NCI-H345 treated with DMSO at 0.1 percent for 48 hours (cell line): ENCODE results near the gene AMIGO2.

Source experiments
- DNase-seq: peaks from one replicate; lab custom pipeline; 2025; ENCODE audit not compliant: unreplicated experiment; lab: John Stamatoyannopoulos, UW

AMIGO2 gene

DNA sequence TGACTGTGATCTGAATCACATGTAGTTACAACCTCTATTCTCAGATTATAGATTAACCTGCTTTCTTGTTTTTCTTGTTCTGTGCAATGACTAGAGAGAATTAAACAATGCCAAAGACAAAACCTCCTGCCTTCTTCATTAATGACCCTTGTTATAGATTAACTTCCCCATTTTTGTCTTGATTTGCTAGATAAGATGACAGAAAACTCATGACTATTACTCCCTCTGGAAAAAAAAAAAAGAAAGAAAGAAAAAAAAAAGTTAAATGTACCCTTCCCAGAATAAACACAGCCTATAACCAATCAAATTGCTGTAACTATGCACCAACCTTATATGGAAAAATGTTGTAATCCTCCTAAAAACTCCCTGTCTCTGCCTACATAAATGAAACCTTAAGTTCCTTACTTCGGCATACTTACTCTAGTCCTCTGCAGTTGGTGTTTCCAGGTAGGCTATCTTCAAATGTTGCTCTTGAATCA is 41.5 kb downstream of the AMIGO2 start:
- DNase-seq, result no peak

DNA sequence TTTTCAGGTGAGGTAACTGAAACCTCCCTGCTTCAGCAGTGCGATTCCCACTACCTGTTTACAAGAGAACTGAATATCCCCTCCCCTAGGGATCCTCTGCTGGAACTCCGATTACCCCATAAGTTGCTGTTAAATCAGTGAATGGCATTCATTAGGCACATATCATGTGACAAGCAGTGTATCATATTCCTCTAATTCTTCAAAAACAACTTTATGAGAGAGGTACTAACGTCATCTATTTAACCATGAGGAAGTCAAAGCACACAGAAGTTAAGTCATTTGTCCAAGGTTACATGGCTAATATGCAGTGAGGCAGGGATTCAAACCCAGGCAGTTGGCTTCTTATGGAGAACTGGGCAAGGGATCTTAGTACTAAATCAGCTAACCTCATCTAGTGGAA is 44.3 kb downstream of the AMIGO2 start:
- DNase-seq, result no peak

DNA sequence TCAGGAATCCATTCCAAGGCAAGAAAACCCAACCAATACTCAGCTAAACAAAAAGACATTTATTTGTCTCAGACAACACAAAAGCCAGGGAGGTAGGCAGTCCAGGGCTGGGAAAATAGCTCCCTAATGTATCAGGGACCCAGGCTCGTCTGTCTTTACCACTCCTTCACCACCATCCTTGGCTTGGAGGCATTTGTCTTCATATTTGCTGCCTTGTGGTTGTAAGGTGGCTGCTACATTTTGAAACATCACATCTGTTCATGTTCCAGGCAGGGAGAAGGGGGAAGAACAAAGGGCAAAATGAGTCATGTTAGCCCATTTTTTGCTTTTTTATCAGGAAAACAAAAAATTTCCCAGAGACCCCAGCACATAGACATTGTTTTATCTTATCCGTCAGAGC is 45.1 kb downstream of the AMIGO2 start:
- no peak for DNase-seq

DNA sequence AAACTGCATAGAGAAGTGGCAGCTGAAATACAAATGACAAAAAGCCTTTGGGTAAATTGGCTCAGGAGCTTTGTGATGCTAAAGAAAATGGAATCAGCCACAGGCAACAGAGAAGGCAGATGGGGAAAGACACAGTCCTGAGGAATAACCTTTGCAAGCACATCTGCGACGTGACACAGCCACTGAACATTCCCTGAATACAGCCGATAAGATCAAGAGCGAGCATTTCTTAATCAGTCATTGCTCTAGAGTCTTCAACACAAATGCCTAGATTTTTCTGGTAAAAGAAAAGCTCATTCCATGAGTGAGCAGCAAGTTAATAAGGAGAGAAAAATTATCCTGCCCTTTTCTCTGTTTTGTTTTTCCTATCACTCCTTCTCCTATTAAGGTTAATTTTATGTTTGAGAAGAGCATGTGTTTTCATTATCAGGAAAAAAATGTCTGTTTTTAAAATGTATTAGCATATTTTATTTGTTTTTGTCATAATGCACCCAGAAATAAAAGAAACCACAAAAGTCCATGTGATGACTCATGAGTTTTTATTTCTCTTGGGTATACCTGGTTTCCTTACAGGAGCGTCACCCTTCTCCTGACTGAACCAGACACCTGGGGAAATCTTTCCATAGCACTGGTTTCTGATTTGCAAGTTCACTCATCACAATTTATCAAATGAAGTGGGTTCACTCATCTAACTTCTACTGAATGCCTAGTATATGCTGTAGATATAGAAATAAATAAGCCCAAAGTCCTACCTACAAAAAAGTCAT is 45.8 kb downstream of the AMIGO2 start:
- DNase-seq, result no peak

DNA sequence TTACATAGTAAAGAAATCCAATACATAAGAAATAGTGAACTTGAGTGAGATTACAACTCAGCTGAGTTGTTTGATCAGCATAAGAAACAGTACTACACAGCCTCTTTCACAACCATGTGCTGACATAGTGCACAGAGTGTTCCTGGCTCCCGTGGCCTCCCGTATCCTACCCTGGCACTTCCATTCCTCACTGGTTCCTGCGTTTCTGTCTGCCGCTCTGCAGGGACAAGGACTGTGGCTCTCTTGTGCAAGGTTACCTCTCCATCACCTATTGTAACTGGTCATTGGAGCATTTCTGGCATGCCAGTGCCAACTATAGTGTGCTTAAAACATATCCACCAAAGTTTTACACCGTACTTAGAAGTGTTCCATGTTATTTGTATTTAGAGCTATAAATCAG is 46.7 kb downstream of the AMIGO2 start:
- no peak for DNase-seq

DNA sequence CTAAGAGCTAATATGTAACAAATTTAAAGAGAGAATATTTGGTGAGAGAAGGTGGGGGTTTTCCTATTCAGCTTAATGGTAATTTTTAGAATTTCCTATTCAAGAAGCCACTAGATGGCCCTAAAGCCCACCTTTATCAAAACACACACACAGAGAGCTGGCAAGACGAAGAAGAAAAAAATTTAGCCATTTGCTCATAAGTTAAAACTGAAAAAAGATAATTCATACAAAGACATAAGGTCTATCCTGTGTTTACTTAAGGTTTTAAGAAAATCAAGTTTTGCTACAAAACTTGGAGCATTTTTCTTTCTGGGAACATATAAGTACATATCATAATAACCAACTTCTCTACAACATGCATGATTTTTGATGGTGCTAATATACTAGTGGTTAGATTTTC is 47.1 kb downstream of the AMIGO2 start:
- no peak for DNase-seq

DNA sequence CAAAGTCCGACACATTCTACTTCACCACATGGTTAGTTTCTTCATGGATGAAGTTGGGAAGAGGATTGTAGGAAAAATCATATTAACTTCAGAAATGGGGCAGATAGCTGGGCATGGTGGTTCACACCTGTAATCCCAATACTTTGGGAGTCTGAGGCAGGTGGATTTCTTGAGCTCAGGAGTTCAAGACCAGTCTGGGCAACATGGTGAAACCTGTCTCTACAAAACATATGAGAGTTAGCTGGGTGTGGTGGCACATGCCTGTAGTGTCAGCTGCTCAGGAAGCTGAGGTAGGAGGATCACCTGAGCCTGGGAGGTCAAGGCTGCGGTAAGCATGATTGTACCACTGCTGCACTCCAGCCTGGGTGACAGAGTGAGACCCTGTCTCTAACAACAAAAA is 49.9 kb downstream of the AMIGO2 start:
- no peak for DNase-seq

DNA sequence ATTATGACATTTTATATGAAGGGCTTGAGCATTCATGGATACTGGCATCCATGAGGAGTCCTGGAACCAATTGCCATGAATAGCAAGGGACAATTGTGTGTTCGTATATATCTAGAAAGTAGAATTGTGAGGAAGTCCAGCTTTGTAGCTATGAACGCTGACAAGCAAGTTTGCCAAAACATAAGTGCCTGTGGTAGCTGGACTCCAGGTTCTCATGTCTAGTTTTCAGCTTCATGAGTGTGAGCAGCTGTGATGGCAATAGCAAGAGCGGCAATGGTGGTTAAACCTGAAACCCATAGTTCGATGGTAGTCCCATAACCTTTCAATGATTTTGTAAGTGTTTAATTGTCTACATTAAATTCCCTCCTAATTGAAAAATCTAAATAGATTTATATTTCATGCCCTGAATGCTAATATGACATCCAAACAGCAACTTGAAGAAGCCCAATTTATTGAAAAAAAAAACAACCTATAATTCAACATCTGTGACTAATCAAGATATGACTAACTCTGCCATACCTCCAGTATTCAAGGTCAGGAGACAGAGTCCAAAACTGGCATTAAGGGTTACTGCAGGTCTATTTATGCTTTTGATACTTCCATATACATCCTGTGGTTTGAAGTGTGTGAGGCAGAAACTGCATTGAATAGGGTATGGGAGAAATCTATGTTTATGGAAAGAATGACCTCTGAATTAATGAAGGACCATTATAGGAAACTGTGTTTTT is 50.6 kb downstream of the AMIGO2 start:
- no peak for DNase-seq

DNA sequence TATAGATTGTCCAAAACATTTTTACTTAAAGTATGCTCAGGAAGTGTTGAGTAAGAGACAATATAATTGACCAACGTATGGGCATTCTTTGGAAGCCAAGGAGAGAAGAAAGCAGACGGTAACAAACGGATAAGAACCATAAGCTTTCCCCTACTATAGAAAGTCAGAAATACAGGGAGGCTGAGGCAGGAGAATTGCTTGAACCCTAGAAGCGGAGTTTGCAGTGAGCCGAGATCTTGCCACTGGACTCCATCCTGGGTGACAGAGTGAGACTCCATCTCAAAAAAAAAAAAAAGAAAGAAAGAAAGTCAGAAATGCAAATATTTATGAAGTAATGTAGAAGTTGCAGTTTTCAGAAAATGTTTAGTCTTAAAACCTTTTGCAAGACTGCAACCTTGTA is 51.6 kb downstream of the AMIGO2 start:
- DNase-seq, result no peak
